ENCODE data around the gene C5orf34.

DNA sequence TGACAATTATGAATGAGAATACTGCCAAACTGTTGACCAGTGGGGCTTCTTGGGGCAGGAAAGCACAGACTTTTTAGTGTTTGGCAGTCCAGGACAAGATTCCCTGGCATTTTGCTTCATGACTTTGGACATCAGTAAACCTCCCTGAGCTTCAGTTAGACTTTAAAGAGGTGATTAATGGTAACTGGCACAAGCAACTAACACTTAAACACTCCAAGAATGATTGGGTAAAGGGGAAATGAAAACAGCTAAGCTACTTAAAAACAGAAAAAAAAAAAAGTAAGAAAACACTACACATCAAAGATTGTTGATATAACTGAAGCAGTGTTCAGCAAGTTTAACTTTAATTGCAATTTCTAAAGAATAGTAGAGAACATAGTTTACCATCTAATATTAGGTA lies 28.5 kb upstream of the C5orf34 start:
- TF ChIP-seq CTCF (IDR thresholded peaks at IDR 0.05; ENCODE audit: extremely low read depth in 1 of 2, insufficient read depth in 1 of 2, low read depth in 1 of 2, low read length in 2 of 2) (no peak), FOS (IDR thresholded peaks at IDR 0.05; ENCODE audit: borderline replicate concordance, insufficient read depth, low read length) (no peak), EZH2 (IDR thresholded peaks at IDR 0.05; ENCODE audit: borderline replicate concordance, low read depth, low read length, severe bottlenecking) (no peak), POLR2A (IDR thresholded peaks at IDR 0.05; ENCODE audit: low read depth, low read length) (no peak), JUN (IDR thresholded peaks at IDR 0.05; ENCODE audit: borderline replicate concordance, insufficient read depth, insufficient read length, low read depth) (no peak), POLR2AphosphoS5 (IDR thresholded peaks at IDR 0.05; ENCODE audit: insufficient read depth, low read depth, low read length) (no peak), GATA2 (IDR thresholded peaks at IDR 0.05; ENCODE audit: insufficient read depth, insufficient read length, low read depth, low read length) (no peak), MYC (IDR thresholded peaks at IDR 0.05; ENCODE audit: low read depth, low read length) (no peak)
- TF ChIP-seq, protein P1, sequence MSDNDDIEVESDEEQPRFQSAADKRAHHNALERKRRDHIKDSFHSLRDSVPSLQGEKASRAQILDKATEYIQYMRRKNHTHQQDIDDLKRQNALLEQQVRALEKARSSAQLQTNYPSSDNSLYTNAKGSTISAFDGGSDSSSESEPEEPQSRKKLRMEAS (IDR thresholded peaks at IDR 0.05; ENCODE audit: insufficient read depth, insufficient read length), result no peak
